ELF-1 (cell line): ENCODE data around the gene XRN2.

Experiments used
- DNase-seq: peaks from one replicate; pipeline ENCODE4 v3.0.0-alpha.2; 2016; ENCODE audit warnings: low read depth, low spot score

Gene XRN2

DNA sequence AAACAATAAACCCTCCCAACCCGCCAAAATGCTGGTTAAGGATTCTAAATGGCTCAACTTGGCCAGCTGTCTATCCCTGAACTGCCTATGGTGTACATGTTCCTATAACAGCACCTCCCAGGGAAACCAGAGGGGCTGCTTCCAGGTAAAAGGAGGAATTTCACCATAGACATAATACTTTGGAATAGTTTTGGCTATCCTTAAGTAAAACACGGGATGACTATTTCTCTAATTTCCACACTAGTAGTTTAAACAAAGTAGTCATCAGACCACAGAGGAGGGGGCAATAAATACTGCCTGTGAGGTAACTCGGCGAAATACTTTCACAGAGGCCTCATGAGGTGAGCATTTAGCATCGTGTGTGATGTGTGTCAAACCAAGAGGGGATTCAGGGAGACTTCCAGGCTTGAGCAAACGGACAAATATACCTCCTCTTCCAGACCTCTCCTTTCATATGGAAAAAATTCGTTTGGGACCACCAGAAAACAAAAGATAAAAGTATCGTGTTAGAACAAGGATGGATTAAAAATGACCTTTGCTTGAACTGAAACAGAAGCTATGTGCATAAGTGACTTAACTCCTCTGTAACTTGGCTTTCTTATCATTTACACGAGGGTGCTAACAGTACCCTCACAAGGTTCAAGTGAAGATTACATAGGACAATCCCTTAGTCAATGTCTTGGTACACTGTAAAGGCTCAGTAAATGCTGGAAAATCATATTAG lies 1.0 kb upstream of the XRN2 start:
- no peak for DNase-seq

DNA sequence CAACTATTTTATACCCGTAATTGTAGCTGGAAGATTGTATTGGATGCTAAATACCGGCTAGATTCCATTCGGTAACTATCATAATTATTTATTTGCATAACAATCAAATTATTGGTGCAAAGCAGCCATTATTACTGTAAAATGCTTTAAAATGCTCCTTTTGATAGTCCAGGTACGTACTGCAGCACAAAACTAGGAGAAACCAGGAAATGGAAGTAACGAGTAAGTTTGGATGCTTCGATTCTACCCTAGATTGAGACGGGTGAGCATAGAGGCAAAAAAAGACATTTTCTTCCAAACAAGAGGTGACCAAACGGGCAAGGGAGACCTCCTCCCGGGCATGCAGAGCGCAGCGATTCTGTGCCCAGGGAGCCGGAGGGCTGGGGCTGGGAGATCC lies 469 bp upstream of the XRN2 start:
- no peak for DNase-seq

- no peak for DNase-seq
These were observed 898 bp downstream of the XRN2 start for GRCh38 chr20:21303872-21304586.

DNA sequence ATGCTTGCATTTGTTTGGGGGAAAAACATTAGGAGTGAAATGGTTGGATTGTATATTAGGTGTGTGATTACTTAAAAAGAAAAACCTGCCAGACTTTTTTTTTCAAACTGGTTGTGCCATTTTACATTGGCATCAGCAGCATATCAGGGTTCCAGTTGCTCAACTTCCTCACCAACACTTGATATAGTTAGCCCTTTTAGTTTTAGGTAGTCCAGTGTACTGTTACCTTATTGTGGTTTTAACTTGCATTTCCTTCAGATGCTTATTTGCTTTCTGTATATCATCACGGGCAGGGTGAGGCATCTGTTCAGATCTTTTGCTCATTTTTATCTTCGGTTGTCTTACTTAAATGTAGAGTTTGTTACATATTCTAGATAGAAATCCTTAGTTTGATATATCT lies 5.2 kb downstream of the XRN2 start:
- no peak for DNase-seq

DNA sequence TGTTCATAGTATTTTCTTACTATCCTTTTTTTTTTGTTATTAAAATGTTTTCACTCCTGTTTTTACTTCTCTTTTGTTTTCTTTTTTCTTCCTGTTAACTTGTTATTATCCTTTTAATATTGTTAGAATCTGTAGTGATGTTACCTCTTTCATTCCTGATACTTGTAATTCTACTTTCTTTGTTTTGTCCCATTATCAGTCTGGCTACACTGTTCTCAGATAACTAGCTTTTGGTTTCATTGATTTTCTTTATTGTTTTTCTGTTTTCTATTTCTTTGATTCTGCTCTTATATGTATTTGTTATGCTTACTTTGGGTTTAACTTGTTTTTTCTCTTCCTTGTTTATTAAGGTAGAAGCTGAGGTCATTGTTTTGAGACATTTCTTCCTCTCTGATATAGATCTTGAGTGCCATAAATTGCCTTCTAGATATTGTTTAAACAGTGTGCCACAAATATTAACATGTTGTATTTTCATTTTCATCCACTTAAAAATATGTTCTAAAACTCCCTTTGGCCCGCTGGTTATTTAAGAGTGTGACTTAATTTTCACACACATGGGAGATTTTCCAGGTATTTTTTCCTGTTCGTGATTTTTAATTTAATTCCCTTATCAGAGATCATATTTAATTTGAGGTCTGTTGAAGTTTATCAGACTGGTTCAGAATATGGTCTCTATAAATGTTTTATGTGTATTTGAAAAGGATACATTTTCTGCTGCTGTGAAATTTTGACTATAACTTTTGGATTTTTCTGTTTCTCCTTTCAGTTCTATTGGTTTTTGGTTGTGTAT lies 6.7 kb downstream of the XRN2 start:
- DNase-seq = no peak

GRCh38 chr20:21312813-21313474 lies 9.8 kb downstream of the XRN2 start:
- DNase-seq = no peak

DNA sequence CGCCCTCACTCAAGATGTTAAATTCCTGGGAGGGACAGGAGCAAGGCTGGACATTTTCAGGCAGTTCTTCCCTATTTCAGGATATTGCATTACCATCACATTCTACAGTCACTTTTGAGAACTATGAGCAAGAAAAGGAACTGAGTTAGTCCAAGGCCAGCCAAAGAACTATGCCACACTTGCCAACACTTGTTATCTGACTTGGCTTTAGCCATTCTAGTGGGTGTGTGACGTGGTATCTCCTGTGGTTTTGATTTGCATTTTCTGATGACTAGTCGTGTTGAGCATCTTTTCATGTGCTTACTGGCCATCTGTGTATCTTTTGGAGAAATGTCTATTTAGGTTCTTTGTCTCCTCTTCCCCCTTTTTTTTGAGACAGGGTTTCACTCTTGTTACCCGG lies 12.0 kb downstream of the XRN2 start:
- no peak for DNase-seq

- no peak for DNase-seq
These were observed 19.1 kb downstream of the XRN2 start for GRCh38 chr20:21322083-21322710.

- DNase-seq = no peak
These were observed 19.8 kb downstream of the XRN2 start for GRCh38 chr20:21322921-21323331.

DNA sequence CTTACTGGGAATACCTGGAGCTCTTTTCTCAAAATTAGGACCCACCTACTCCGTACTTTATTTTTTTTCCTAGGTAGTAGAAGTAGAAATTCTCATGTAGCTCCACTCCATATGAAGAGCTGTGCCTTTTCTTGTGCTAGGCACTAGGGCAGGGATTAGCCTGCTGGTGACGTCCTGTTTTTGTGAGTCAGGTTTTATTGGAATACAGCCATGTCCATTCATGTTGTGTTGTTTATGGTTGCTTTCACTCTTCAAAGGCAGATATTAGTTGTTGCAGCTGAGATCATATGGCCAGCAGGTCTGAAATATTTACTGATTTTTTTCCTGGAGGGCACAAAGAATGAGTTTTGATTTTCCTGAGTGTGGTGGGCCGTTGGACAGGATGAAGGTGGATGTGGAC lies 20.5 kb downstream of the XRN2 start:
- no peak for DNase-seq

DNA sequence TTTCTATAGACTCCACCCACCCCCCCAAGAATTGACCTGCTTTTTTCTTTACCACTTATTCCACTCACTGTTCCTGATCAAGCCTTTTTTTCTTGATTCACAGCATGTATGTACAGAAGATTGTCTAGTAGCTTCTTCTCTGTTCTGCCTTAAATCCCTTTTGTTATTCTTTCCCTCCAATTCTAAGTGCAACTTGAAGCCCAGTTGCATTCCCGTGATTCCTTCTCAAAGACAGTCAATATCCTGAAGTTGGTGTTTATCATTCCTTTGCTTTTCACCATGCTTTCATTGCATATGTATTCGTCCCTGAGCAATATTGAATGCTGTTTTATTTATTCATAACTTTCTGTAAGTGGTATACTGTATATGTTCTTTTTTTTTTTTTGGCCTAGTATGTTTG lies 21.0 kb downstream of the XRN2 start:
- no peak for DNase-seq

GRCh38 chr20:21325296-21325695 lies 22.2 kb downstream of the XRN2 start:
- no peak for DNase-seq

GRCh38 chr20:21326700-21327099 lies 23.6 kb downstream of the XRN2 start:
- no peak for DNase-seq

GRCh38 chr20:21336455-21337151 lies 33.5 kb downstream of the XRN2 start:
- DNase-seq = no peak

GRCh38 chr20:21338291-21338690 lies 35.2 kb downstream of the XRN2 start:
- DNase-seq = no peak

DNA sequence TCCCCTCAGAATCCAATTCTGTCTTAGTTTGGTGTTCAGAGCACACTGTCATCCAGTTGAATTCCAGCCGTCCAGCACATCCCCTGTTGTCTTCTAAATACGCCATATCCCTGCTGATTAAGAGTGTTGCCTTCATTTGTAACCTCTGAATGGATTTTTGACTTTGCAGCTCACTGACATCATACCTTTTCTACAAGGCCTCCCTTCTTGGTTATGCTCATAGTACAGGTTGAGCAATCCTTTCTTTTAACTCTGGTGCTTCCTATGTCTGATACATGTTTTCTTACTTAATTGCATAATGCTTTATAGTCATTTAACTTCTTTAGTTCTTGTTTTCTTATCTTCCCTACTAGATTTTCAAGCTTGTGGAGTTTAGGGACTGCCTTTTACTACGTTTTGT lies 36.4 kb downstream of the XRN2 start:
- DNase-seq = no peak

DNA sequence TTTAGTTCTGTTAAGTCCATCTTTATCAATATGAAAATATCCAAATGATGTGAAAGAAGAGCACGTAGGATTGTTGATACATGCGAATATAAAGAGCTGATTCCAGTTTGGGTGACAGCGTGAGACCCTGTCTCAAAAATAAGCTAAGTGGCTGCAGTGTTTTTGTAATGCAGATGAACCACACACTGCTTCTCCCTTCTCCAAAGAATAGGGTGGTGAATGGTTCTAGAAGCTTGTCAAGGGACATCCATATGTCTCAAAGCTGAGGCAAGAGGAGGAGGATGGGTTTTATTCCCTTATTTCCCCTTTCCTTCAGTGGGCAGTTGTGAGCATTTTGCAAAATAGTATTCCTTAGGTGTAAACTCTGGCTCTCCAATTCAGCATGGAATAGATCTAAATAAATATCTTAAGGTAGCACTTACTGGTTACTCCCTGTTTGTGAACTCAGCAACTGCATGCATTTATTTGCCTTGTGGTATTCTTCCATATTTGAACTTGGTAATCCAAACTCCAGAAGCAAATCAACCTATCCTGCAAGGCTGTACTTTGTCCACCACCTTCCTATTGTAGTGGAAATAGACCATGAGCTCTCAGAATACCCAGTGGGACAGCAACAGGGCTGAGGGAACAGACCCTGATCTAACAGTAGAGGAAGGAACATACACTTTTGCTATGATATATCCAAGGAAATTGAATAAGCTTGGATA lies 38.0 kb downstream of the XRN2 start:
- DNase-seq = no peak

- no peak for DNase-seq
These were observed 39.7 kb downstream of the XRN2 start for GRCh38 chr20:21342656-21343345.

- DNase-seq = no peak
These were observed 41.2 kb downstream of the XRN2 start for GRCh38 chr20:21344206-21344900.
